Osteocyte (in vitro differentiated cells): ENCODE results near the gene RABGEF1. TPM values are rescaled to one million over a fixed set of nuclear protein-coding genes. Genes with fewer than 3 reads are reported as not detected.
"Not testable (repeated sequence)": the region's sequence is repeated elsewhere in the genome, so short reads cannot be mapped to it uniquely, and the experiment has no call there.

Experiments
- DNase-seq: peaks from one replicate; pipeline ENCODE4 v3.0.0; 2021; ENCODE audit warnings: mixed read lengths; ENCODE audit not compliant: unreplicated experiment; ENCODE audit errors: extremely low spot score
- H3K27ac Mint-ChIP-seq: one replicate; pipeline ENCODE4 v1.8.0; 2021; ENCODE audit warnings: mild to moderate bottlenecking, mixed read lengths; ENCODE audit not compliant: unreplicated experiment
- H3K27me3 Mint-ChIP-seq: one replicate; pipeline ENCODE4 v1.8.0; 2021; ENCODE audit warnings: mixed read lengths; ENCODE audit not compliant: unreplicated experiment
- H3K36me3 Mint-ChIP-seq: one replicate; pipeline ENCODE4 v1.8.0; 2021; ENCODE audit warnings: mixed read lengths; ENCODE audit not compliant: unreplicated experiment
- H3K4me1 Mint-ChIP-seq: one replicate; pipeline ENCODE4 v1.8.0; 2021; ENCODE audit warnings: mixed read lengths; ENCODE audit not compliant: unreplicated experiment
- H3K4me3 Mint-ChIP-seq: one replicate; pipeline ENCODE4 v1.8.0; 2021; ENCODE audit warnings: mild to moderate bottlenecking, moderate library complexity, mixed read lengths; ENCODE audit not compliant: unreplicated experiment
- H3K9me3 Mint-ChIP-seq: one replicate; pipeline ENCODE4 v1.8.0; 2021; ENCODE audit warnings: mixed read lengths; ENCODE audit not compliant: unreplicated experiment
- total RNA-seq: library from RNA; stranded (reverse); gene quantifications from 2 replicates; pipeline ENCODE4 v1.2.1, GENCODE V29; 2021
- TF ChIP-seq, protein P1 (sequence below): fragments of 200-600 bp; sonication (generic); IDR thresholded peaks from 2 replicates; pipeline ENCODE4 v1.5.0; 2021; ENCODE audit warnings: antibody characterized with exemption, mild to moderate bottlenecking, moderate library complexity

RABGEF1 gene
- total RNA-seq, 1 donor from 2014 or later: 25.3 TPM

DNA sequence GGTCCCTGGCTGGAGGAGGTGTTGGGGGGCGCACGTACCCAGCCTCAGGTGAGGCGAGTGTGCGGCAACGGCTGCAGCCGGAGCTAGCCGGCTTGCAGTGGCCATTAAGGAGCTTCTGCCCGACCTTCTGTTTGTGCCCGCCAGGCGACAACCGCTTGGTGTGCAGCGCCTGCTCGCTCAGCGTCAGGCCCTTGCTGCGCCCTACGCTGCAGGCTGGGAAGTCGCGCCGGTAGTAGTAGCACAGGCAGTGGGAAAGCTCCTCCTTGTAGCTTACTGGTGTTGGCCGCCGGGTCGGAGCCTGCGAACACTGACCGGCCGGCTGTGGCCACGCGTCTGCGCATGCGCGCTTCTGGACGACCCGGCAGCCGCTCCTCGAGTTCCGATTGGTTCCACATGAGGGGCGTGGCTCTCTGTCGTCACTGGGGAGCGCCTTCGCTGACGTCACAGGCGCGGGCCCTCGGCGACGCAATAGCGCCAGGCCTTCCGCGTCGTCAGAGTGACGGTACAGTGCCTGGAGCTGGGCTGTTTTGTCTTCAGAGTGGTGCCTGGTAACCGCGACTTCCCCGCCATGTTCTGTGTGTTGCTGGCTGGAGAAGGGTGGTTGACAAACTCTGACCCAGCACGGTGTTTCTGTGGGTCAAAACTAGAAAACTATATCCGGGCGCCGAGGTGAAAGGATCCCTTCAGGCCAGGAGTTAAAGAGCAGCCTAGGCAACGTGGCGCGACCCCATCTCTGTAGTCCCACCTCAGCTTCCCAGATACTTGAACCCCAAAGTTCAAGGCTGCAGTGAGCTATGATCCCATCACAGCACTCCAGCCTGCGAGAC is 104.2 kb downstream of the RABGEF1 start:
- peak; percentile 100 for DNase-seq
- TF ChIP-seq, protein P1, sequence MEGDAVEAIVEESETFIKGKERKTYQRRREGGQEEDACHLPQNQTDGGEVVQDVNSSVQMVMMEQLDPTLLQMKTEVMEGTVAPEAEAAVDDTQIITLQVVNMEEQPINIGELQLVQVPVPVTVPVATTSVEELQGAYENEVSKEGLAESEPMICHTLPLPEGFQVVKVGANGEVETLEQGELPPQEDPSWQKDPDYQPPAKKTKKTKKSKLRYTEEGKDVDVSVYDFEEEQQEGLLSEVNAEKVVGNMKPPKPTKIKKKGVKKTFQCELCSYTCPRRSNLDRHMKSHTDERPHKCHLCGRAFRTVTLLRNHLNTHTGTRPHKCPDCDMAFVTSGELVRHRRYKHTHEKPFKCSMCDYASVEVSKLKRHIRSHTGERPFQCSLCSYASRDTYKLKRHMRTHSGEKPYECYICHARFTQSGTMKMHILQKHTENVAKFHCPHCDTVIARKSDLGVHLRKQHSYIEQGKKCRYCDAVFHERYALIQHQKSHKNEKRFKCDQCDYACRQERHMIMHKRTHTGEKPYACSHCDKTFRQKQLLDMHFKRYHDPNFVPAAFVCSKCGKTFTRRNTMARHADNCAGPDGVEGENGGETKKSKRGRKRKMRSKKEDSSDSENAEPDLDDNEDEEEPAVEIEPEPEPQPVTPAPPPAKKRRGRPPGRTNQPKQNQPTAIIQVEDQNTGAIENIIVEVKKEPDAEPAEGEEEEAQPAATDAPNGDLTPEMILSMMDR: no peak
- Mint-ChIP-seq H3K4me3 (peak overlapping the region; percentile 91), H3K27me3 (no peaks in the 10 kb centered on the region), H3K4me1 (peaks cover 26% of the 10 kb centered on the region), H3K9me3 (no peaks in the 10 kb centered on the region), H3K36me3 (no peaks in the 10 kb centered on the region), H3K27ac (peak overlapping the region; percentile 99)

DNA sequence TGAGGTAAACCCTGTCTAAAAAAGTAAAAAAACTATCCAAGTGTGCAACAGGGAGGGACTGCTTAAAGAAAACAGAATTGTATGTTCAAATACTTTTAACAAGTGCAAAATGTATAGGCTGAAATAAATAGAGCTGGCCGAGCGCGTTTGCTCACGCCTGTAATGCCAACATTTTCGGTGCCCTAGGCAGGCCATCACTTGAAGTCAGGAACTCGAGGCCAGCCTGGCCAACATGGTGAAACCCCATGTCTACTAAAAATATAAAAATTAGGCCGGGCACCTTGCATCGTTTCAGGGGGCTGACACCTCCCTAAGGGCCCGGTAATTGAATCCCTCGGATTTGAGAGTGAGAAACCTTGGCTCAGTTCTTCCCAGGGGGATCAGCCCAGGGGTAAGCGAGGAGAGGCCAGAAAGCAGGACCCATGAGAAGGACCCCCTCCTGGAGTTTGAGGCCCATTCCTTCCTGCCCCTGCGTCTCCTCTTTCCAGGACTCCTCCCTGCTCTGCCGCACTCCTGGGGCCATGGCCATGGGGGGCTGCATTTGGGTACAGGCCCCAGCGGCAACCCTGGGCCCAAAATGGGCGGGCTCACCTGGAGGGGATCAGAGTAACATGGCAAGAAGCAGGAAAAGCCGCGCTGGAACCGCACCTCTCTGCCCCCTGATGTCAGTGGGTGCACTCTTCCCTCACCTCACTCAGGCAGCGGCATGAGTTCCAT is 105.0 kb downstream of the RABGEF1 start:
- TF ChIP-seq, protein P1: no peak
- no peaks in the 10 kb centered on the region for H3K9me3 Mint-ChIP-seq

DNA sequence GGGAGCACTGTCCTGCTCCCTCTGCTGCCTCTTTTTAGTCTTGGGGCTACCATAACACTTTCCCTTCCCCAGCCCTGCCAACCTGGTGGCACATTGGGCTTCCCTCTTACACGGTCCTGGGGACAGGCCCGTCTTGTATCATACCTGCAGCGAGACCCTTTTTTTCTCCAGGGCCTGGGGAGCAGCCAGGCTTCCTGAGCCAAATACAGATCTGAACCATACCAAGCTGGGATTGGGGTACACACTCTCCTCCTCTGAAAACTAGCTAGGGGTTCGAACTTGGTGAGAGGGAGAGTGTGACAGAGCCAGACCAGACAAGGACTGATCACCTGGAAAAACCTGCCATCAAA is 105.5 kb downstream of the RABGEF1 start:
- Mint-ChIP-seq H3K4me3 (peak overlapping the region; percentile 91), H3K4me1 (peaks cover 26% of the 10 kb centered on the region), H3K27ac (peak overlapping the region; percentile 99)
- H3K9me3 Mint-ChIP-seq, H3K36me3 Mint-ChIP-seq, DNase-seq, H3K27me3 Mint-ChIP-seq: not testable (repeated sequence)

More for the DNA sequence above, 105.0 kb downstream of the RABGEF1 start:
- no peaks in the 10 kb centered on the region for H3K27me3 Mint-ChIP-seq
- H3K27ac Mint-ChIP-seq: peak overlapping the region; percentile 99
- peaks cover 26% of the 10 kb centered on the region for H3K4me1 Mint-ChIP-seq
- no peaks in the 10 kb centered on the region for H3K36me3 Mint-ChIP-seq
- peak overlapping the region; percentile 91 for H3K4me3 Mint-ChIP-seq
- no peak for DNase-seq

DNA sequence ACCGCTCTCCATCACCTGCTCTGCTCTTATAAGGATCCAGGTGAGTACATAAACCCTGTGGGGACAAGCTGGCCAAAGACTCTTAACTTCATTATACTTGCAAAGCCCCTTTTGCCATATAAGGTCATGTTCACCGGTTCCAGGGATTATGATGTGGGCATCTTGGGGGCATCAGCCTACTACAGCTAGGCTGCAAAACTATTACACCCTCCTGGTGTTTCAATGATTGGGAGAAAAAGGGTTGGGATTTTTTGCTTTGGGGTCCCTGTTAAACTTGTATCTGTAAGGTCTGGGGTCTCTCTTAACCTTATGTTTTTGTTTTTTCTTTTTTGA is 107.0 kb downstream of the RABGEF1 start:
- H3K36me3 Mint-ChIP-seq, H3K27me3 Mint-ChIP-seq, H3K9me3 Mint-ChIP-seq, DNase-seq, H3K4me3 Mint-ChIP-seq: not testable (repeated sequence)
- peak overlapping the region; percentile 60 for H3K27ac Mint-ChIP-seq
- peaks cover 26% of the 10 kb centered on the region for H3K4me1 Mint-ChIP-seq

DNA sequence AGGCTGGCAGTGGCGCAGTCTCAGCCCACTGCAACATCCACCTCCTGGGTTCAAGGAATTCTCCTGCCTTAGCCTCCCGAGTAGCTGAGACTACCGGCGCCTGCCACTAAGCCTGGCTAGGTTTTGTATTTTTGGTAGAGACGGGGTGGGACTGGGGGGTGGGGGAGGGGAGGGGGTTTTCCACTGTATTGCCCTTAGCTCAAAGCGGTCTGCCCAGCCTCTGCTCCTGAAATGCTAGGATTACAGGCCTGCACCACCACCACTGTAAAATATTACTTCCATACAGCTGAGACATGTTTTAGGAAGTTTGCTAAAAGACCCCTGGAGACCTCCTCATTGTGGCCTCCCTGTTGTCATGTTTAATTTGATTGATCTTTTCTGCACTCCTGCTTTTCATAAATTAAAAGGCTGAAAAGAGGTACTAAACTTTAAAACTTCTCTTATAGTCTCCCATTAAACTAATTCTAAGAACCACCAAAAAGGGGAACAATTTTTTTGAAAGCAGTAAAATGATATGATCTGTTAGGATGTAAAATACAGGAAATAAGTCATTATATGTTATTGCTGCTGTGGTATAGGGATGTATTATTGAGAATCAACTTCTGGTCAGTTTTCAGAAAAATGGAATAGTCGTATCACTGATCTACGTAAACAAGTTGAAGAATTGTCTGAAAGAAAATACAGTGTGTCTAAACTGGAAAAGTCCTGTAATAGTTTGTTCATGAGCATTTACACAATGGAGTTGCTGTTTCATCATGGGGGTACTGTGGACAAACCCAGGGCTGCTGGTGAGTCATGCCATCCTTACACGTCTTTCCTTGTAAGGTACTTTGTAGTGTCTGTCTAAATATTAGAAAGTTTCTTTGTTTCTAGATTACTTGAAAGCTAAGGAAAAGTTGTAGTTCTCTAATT is 107.6 kb downstream of the RABGEF1 start:
- DNase-seq: no peak
- peaks cover 26% of the 10 kb centered on the region for H3K4me1 Mint-ChIP-seq
- H3K4me3 Mint-ChIP-seq: no peak overlapping the region
- H3K27ac Mint-ChIP-seq: peak overlapping the region; percentile 61
- no peaks in the 10 kb centered on the region for H3K9me3 Mint-ChIP-seq
- TF ChIP-seq, protein P1: no peak
- no peaks in the 10 kb centered on the region for H3K36me3 Mint-ChIP-seq
- H3K27me3 Mint-ChIP-seq: no peaks in the 10 kb centered on the region
